ENCODE measurements around the gene OR10A3. TPM values are rescaled to one million over a fixed set of nuclear protein-coding genes. Genes with fewer than 3 reads are reported as not detected.
A peak's percentile ranks its signal among the peaks of the same experiment; 100 is the strongest.

OR10A3 gene
- total RNA-seq, 1 donor from 2014 or later = not detected

GRCh38 chr11:7904917-7905316, 36.6 kb downstream of the OR10A3 start:
- peak; percentile 36 for TF ChIP-seq CTCF (conservative IDR thresholded peaks at IDR 0.05; ENCODE audit: low read depth, low read length)
- DNase-seq (ENCODE audit: low read depth) = no peak
- no peak overlapping the region for H3K4me3 ChIP-seq (ENCODE audit: low read depth, low read length)

- H3K4me3 ChIP-seq (ENCODE audit: low read depth, low read length) = no peak overlapping the region
- no peak for DNase-seq (ENCODE audit: low read depth)
- no peak for TF ChIP-seq CTCF (conservative IDR thresholded peaks at IDR 0.05; ENCODE audit: low read depth, low read length)
These were observed 37.6 kb downstream of the OR10A3 start for GRCh38 chr11:7903940-7904339.

GRCh38 chr11:7901319-7901854, 40.1 kb downstream of the OR10A3 start:
- H3K4me3 ChIP-seq (ENCODE audit: low read depth, low read length) = no peak overlapping the region
- no peak for DNase-seq (ENCODE audit: low read depth)
- no peak for TF ChIP-seq CTCF (conservative IDR thresholded peaks at IDR 0.05; ENCODE audit: low read depth, low read length)

GRCh38 chr11:7900686-7901085, 40.8 kb downstream of the OR10A3 start:
- no peak for DNase-seq (ENCODE audit: low read depth)
- no peak overlapping the region for H3K4me3 ChIP-seq (ENCODE audit: low read depth, low read length)
- no peak for TF ChIP-seq CTCF (conservative IDR thresholded peaks at IDR 0.05; ENCODE audit: low read depth, low read length)

GRCh38 chr11:7899418-7899817, 42.1 kb downstream of the OR10A3 start:
- no peak for DNase-seq (ENCODE audit: low read depth)
- H3K4me3 ChIP-seq (ENCODE audit: low read depth, low read length) = no peak overlapping the region
- no peak for TF ChIP-seq CTCF (conservative IDR thresholded peaks at IDR 0.05; ENCODE audit: low read depth, low read length)

- no peak overlapping the region for H3K4me3 ChIP-seq (ENCODE audit: low read depth, low read length)
- no peak for TF ChIP-seq CTCF (conservative IDR thresholded peaks at IDR 0.05; ENCODE audit: low read depth, low read length)
- no peak for DNase-seq (ENCODE audit: low read depth)
These were observed 42.7 kb downstream of the OR10A3 start for GRCh38 chr11:7898666-7899283.

Measured in epithelial cell of proximal tubule (primary cell).